DND-41 (cell line): ENCODE results near the gene CYFIP2.

Experiments
- ATAC-seq: fragments of 200-7000 bp; cut with Tn5 transposase; 3 replicates; pipeline ENCODE4 v1.9.1; 2021; ENCODE audit warnings: low read depth; ENCODE audit not compliant: insufficient read depth
- DNase-seq: peaks from one replicate; pipeline ENCODE4 v3.0.0-alpha.2; 2020
- H2AFZ ChIP-seq: 2 replicates; pipeline ENCODE4 v1.6.0; 2012; ENCODE audit warnings: low read depth, low read length
- H3K27ac ChIP-seq: 2 replicates; pipeline ENCODE4 v1.5.1; 2012; ENCODE audit warnings: low read length, inconsistent platforms
- H3K27me3 ChIP-seq: fragments of 200-600 bp; sonication (generic); 2 replicates; pipeline ENCODE4 v1.6.0; 2012; ENCODE audit warnings: low read length, mild to moderate bottlenecking, inconsistent platforms; ENCODE audit not compliant: insufficient read depth, poor library complexity
- H3K36me3 ChIP-seq: 2 replicates; pipeline ENCODE4 v1.5.1; 2012; ENCODE audit warnings: low read length, inconsistent platforms; ENCODE audit not compliant: insufficient read depth
- H3K4me1 ChIP-seq: 2 replicates; pipeline ENCODE4 v1.5.1; 2012; ENCODE audit warnings: mild to moderate bottlenecking, low read length; ENCODE audit not compliant: insufficient read depth
- H3K4me2 ChIP-seq: 2 replicates; pipeline ENCODE4 v1.6.0; 2012; ENCODE audit warnings: mild to moderate bottlenecking, moderate library complexity, low read length, inconsistent platforms; ENCODE audit not compliant: insufficient read depth
- H3K4me3 ChIP-seq, 2 experiments: fragments of 200-600 bp in 1 of 2; shearing (Covaris generic) in 1 of 2; 2 replicates each; pipeline ENCODE4 v1.5.1; 2012 to 2016; ENCODE audit warnings: inconsistent platforms in 2 of 2, low read length in 2 of 2, mild to moderate bottlenecking in 2 of 2, low read depth in 1 of 2, moderate library complexity in 1 of 2
- H3K79me2 ChIP-seq: 2 replicates; pipeline ENCODE4 v1.6.0; 2012; ENCODE audit warnings: low read length, inconsistent platforms; ENCODE audit not compliant: insufficient read depth
- H3K9ac ChIP-seq: 2 replicates; pipeline ENCODE4 v1.6.0; 2012; ENCODE audit warnings: low read depth, mild to moderate bottlenecking, inconsistent platforms, low read length, moderate library complexity
- H3K9me3 ChIP-seq: 2 replicates; pipeline ENCODE4 v1.5.1; 2012; ENCODE audit warnings: low read length, moderate library complexity, mild to moderate bottlenecking, inconsistent platforms; ENCODE audit not compliant: insufficient read depth, severe bottlenecking
- H4K20me1 ChIP-seq: 2 replicates; pipeline ENCODE4 v1.6.0; 2012; ENCODE audit warnings: low read length; ENCODE audit not compliant: insufficient read depth
- CTCF ChIP-seq: IDR thresholded peaks from 2 replicates; pipeline ENCODE4 v1.5.1; 2012; ENCODE audit warnings: borderline replicate concordance, low read length, moderate library complexity, mild to moderate bottlenecking; ENCODE audit not compliant: poor library complexity, severe bottlenecking; ENCODE audit errors: extremely low read depth
- EZH2 ChIP-seq: IDR thresholded peaks from 3 replicates; pipeline ENCODE4 v1.6.1; 2012; ENCODE audit warnings: borderline replicate concordance, low read depth, mild to moderate bottlenecking, moderate library complexity, low read length, inconsistent platforms; ENCODE audit not compliant: severe bottlenecking

The CYFIP2 gene

GRCh38 chr5:157388111-157388710, 122.3 kb downstream of the CYFIP2 start:
- no peaks in the 10 kb centered on the region for H3K79me2 ChIP-seq
- no peak overlapping the region for H3K4me2 ChIP-seq
- no peaks in the 10 kb centered on the region for H3K9me3 ChIP-seq
- no peaks in the 10 kb centered on the region for H3K4me1 ChIP-seq
- no peak overlapping the region for H3K27ac ChIP-seq
- TF ChIP-seq EZH2, result no peak
- no peak for TF ChIP-seq CTCF
- H3K4me3 ChIP-seq, result no peak overlapping the region
- no peak overlapping the region for H2AFZ ChIP-seq
- H4K20me1 ChIP-seq, result peaks cover under 1% of the 10 kb centered on the region; the same call in 1 of the 2 replicates
- H3K27me3 ChIP-seq, result no peaks in the 10 kb centered on the region
- H3K9ac ChIP-seq, result no peak overlapping the region
- DNase-seq, result no peak
- ATAC-seq, result no peak
- peaks cover 94% of the 10 kb centered on the region for H3K36me3 ChIP-seq

- H3K27ac ChIP-seq, result no peak overlapping the region
- no peaks in the 10 kb centered on the region for H3K79me2 ChIP-seq
- no peak overlapping the region for H2AFZ ChIP-seq
- H3K27me3 ChIP-seq, result no peaks in the 10 kb centered on the region
- DNase-seq, result no peak
- no peak for TF ChIP-seq EZH2
- no peak for TF ChIP-seq CTCF
- H4K20me1 ChIP-seq, result peaks cover 3% of the 10 kb centered on the region; the same call in 1 of the 2 replicates
- H3K4me1 ChIP-seq, result no peaks in the 10 kb centered on the region
- H3K9me3 ChIP-seq, result no peaks in the 10 kb centered on the region
- no peak for ATAC-seq
- no peak overlapping the region for H3K4me2 ChIP-seq
- H3K9ac ChIP-seq, result no peak overlapping the region
- no peak overlapping the region for H3K4me3 ChIP-seq
- peaks cover 90% of the 10 kb centered on the region for H3K36me3 ChIP-seq
Observed at GRCh38 chr5:157389103-157389502, 123.2 kb downstream of the CYFIP2 start.

- H3K27ac ChIP-seq, result no peak overlapping the region
- no peaks in the 10 kb centered on the region for H3K4me1 ChIP-seq
- no peak for DNase-seq
Observed at GRCh38 chr5:157390133-157390532, 124.2 kb downstream of the CYFIP2 start.

More at GRCh38 chr5:157390133-157390532, 124.2 kb downstream of the CYFIP2 start:
- Histone ChIP-seq H3K79me2 (no peaks in the 10 kb centered on the region), H3K4me3 (no peak overlapping the region), H4K20me1 (peaks cover 3% of the 10 kb centered on the region; the same call in 1 of the 2 replicates), H3K9me3 (no peaks in the 10 kb centered on the region), H2AFZ (no peak overlapping the region), H3K4me2 (no peak overlapping the region), H3K36me3 (peaks cover 81% of the 10 kb centered on the region), H3K27me3 (no peaks in the 10 kb centered on the region), H3K9ac (no peak overlapping the region)
- TF ChIP-seq CTCF, result no peak
- TF ChIP-seq EZH2, result no peak
- no peak for ATAC-seq
